Embryonic facial prominence (tissue), 1 donor: ENCODE data around the gene GK2.

ENCODE experiments used
- DNase-seq: peaks from one replicate; pipeline ENCODE4 v3.0.0-alpha.2; 2016; ENCODE audit errors: extremely low spot score

Gene GK2

GRCh38 chr4:79408063-79408462 lies at the start of gene GK2:
GK2 (minus strand) TSS chr4:79408228; CDS start chr4:79408200, 28 bp downstream.
- DNase-seq: no peak

GRCh38 chr4:79455216-79455615 lies 47.2 kb upstream of the GK2 start:
- DNase-seq: no peak

- DNase-seq: no peak
These were observed 46.6 kb upstream of the GK2 start for GRCh38 chr4:79454656-79455055.

GRCh38 chr4:79450053-79450452 lies 42.0 kb upstream of the GK2 start:
- DNase-seq: no peak

- DNase-seq: no peak
These were observed 38.1 kb upstream of the GK2 start for GRCh38 chr4:79446145-79446544.

- no peak for DNase-seq
These were observed 37.3 kb upstream of the GK2 start for GRCh38 chr4:79445371-79445781.

- no peak for DNase-seq
These were observed 34.4 kb upstream of the GK2 start for GRCh38 chr4:79442422-79442821.

GRCh38 chr4:79439489-79439888 lies 31.5 kb upstream of the GK2 start:
- no peak for DNase-seq

- no peak for DNase-seq
These were observed 23.8 kb upstream of the GK2 start for GRCh38 chr4:79431839-79432238.

- no peak for DNase-seq
These were observed 21.3 kb upstream of the GK2 start for GRCh38 chr4:79429113-79429903.

GRCh38 chr4:79426989-79427388 lies 19.0 kb upstream of the GK2 start:
- no peak for DNase-seq

GRCh38 chr4:79425586-79425985 lies 17.6 kb upstream of the GK2 start:
- no peak for DNase-seq

- DNase-seq: no peak
These were observed 13.5 kb upstream of the GK2 start for GRCh38 chr4:79421483-79421882.

GRCh38 chr4:79413886-79414285 lies 5.9 kb upstream of the GK2 start:
- no peak for DNase-seq

- no peak for DNase-seq
These were observed 5.2 kb upstream of the GK2 start for GRCh38 chr4:79413032-79413885.

GRCh38 chr4:79404666-79405065 lies 3.4 kb downstream of the GK2 start:
- no peak for DNase-seq

- no peak for DNase-seq
These were observed 4.7 kb downstream of the GK2 start for GRCh38 chr4:79403356-79403755.

GRCh38 chr4:79402332-79402851 lies 5.6 kb downstream of the GK2 start:
- no peak for DNase-seq

- no peak for DNase-seq
These were observed 9.0 kb downstream of the GK2 start for GRCh38 chr4:79399076-79399475.

GRCh38 chr4:79397951-79398350 lies 10.1 kb downstream of the GK2 start:
- DNase-seq: no peak

GRCh38 chr4:79396794-79397193 lies 11.2 kb downstream of the GK2 start:
- no peak for DNase-seq

- DNase-seq: no peak
These were observed 12.2 kb downstream of the GK2 start for GRCh38 chr4:79395841-79396240.

GRCh38 chr4:79390890-79391289 lies 17.1 kb downstream of the GK2 start:
- no peak for DNase-seq
